ENCODE data around the gene PLEKHA5.

DNA sequence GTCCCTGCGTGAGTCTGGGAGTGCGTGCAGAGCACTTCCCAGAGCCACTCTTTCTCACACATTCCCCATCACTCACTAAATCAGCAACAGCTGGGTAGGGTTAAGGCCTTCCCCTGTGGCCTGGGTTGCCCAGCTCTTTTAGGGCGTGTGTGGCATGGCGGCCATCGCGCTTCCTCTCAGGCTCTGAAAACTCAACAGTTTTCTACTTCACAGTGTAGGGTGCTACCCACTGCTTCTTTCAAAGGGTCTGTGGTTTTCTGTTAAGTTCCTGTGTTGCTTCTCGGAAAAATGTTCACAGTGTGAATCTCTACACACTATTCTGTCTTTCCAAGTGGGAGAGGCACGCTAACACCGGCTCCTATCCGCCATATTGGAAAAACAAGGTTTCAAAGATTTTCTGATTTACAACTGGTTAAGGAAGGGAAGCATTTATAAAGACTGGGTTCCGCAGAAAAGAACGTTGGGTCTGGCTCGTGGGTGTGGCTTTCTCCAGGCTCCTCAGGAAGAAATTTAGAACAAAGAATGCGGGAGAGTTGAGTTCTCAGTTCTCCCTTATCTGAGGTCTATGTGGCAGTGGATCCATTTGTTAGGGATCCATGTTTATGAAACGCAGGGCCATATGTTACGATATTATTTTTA lies 274.8 kb downstream of the PLEKHA5 start:
- TF ChIP-seq ZC3H10 (CRISPR knock-in tag; IDR thresholded peaks at IDR 0.05) (no peak), ARNTL (CRISPR knock-in tag; IDR thresholded peaks at IDR 0.05; ENCODE audit: borderline replicate concordance, low read depth) (no peak), CSDC2 (CRISPR knock-in tag; IDR thresholded peaks at IDR 0.05) (no peak), ZFP3 (CRISPR knock-in tag; IDR thresholded peaks at IDR 0.05) (no peak), ZNF70 (CRISPR knock-in tag; IDR thresholded peaks at IDR 0.05) (no peak), RARB (CRISPR knock-in tag; IDR thresholded peaks at IDR 0.05) (no peak), PPARA (CRISPR knock-in tag; IDR thresholded peaks at IDR 0.05; ENCODE audit: borderline replicate concordance) (no peak), OSR1 (CRISPR knock-in tag; IDR thresholded peaks at IDR 0.05) (no peak), BACH2 (CRISPR knock-in tag; IDR thresholded peaks at IDR 0.05; ENCODE audit: borderline replicate concordance) (no peak), ZNF565 (CRISPR knock-in tag; conservative IDR thresholded peaks at IDR 0.05; ENCODE audit: low read depth) (no peak), GLIS3 (CRISPR knock-in tag; IDR thresholded peaks at IDR 0.05) (no peak)
- TF ChIP-seq, protein P1, sequence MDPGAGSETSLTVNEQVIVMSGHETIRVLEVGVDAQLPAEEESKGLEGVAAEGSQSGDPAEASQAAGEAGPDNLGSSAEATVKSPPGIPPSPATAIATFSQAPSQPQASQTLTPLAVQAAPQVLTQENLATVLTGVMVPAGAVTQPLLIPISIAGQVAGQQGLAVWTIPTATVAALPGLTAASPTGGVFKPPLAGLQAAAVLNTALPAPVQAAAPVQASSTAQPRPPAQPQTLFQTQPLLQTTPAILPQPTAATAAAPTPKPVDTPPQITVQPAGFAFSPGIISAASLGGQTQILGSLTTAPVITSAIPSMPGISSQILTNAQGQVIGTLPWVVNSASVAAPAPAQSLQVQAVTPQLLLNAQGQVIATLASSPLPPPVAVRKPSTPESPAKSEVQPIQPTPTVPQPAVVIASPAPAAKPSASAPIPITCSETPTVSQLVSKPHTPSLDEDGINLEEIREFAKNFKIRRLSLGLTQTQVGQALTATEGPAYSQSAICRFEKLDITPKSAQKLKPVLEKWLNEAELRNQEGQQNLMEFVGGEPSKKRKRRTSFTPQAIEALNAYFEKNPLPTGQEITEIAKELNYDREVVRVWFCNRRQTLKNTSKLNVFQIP (CRISPR knock-in tag; IDR thresholded peaks at IDR 0.05; ENCODE audit: borderline replicate concordance, low read depth): no peak
- TF ChIP-seq, protein P2, sequence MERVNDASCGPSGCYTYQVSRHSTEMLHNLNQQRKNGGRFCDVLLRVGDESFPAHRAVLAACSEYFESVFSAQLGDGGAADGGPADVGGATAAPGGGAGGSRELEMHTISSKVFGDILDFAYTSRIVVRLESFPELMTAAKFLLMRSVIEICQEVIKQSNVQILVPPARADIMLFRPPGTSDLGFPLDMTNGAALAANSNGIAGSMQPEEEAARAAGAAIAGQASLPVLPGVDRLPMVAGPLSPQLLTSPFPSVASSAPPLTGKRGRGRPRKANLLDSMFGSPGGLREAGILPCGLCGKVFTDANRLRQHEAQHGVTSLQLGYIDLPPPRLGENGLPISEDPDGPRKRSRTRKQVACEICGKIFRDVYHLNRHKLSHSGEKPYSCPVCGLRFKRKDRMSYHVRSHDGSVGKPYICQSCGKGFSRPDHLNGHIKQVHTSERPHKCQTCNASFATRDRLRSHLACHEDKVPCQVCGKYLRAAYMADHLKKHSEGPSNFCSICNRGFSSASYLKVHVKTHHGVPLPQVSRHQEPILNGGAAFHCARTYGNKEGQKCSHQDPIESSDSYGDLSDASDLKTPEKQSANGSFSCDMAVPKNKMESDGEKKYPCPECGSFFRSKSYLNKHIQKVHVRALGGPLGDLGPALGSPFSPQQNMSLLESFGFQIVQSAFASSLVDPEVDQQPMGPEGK (CRISPR knock-in tag; IDR thresholded peaks at IDR 0.05; ENCODE audit: borderline replicate concordance): no peak
- TF ChIP-seq, protein P3, sequence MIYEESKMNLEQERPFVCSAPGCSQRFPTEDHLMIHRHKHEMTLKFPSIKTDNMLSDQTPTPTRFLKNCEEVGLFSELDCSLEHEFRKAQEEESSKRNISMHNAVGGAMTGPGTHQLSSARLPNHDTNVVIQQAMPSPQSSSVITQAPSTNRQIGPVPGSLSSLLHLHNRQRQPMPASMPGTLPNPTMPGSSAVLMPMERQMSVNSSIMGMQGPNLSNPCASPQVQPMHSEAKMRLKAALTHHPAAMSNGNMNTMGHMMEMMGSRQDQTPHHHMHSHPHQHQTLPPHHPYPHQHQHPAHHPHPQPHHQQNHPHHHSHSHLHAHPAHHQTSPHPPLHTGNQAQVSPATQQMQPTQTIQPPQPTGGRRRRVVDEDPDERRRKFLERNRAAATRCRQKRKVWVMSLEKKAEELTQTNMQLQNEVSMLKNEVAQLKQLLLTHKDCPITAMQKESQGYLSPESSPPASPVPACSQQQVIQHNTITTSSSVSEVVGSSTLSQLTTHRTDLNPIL (CRISPR knock-in tag; IDR thresholded peaks at IDR 0.05; ENCODE audit: low read depth): no peak

Data from SK-N-SH treated with all-trans-retinoic acid at 6 μM for 48 hours (cell line).